IPS-18a (cell line): ENCODE measurements around the gene PTPA.
"Not testable (repeated sequence)": the region's sequence is repeated elsewhere in the genome, so short reads cannot be mapped to it uniquely, and the experiment has no call there.

Experiments used
- H3K27ac ChIP-seq: one replicate; pipeline ENCODE4 v1.5.1; 2013; ENCODE audit warnings: low read length
- H3K27me3 ChIP-seq: one replicate; pipeline ENCODE4 v1.6.1; 2013; ENCODE audit warnings: mild to moderate bottlenecking, low read length; ENCODE audit not compliant: control insufficient read depth, insufficient read depth
- H3K36me3 ChIP-seq: one replicate; pipeline ENCODE4 v1.6.1; 2013; ENCODE audit warnings: low read depth, low read length; ENCODE audit not compliant: control insufficient read depth
- H3K4me1 ChIP-seq: one replicate; pipeline ENCODE4 v1.6.1; 2013; ENCODE audit warnings: low read depth, low read length; ENCODE audit not compliant: control insufficient read depth
- H3K4me3 ChIP-seq: one replicate; pipeline ENCODE4 v1.5.1; 2013; ENCODE audit warnings: low read length
- H3K9ac ChIP-seq: one replicate; pipeline ENCODE4 v1.6.1; 2013; ENCODE audit warnings: mild to moderate bottlenecking, low read length, moderate library complexity
- H3K9me3 ChIP-seq: one replicate; pipeline ENCODE4 v1.6.1; 2013; ENCODE audit warnings: low read depth, low read length; ENCODE audit not compliant: control insufficient read depth

Gene PTPA

GRCh38 chr9:129151469-129151868 lies 40.3 kb downstream of the PTPA start:
- no peaks in the 10 kb centered on the region for H3K9me3 ChIP-seq
- no peak overlapping the region for H3K4me3 ChIP-seq
- no peak overlapping the region for H3K9ac ChIP-seq
- H3K36me3 ChIP-seq: peaks cover 18% of the 10 kb centered on the region
- H3K27me3 ChIP-seq: no peaks in the 10 kb centered on the region
- H3K27ac ChIP-seq: no peak overlapping the region
- H3K4me1 ChIP-seq: peaks cover under 1% of the 10 kb centered on the region

DNA sequence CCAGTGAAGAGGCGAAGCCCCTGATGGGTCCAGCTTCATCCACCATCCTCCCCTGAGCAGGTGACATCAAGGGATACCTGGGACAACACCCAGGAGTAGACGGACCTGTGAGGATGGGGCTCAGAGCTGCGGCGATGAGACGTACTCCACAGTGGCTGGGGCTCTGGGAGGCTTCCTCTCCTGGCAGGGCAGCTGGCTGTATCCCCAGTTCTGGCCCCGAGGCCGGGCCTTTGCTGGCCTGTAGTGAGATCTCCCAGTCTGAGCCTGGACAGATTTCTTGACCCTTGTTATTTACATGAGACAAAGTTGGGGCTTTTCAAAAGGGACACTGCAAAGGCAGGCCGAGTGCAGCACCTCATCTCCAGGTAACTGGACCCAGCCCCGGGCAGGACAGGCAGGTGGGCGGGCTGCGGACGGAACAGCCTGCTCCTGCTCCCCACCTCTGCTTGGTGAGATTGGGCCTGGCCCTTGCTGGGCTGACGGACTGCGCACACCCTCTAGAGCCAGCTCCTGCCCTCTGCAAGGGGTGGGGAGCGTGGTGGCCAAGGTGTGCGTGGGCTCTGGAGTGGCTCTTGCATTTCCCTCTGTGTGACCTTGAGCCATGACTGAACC lies 43.8 kb downstream of the PTPA start:
- Histone ChIP-seq H3K27me3 (no peaks in the 10 kb centered on the region), H3K27ac (no peak overlapping the region)

GRCh38 chr9:129156163-129156562 lies 44.9 kb downstream of the PTPA start:
- Histone ChIP-seq H3K9ac (no peak overlapping the region), H3K9me3 (no peaks in the 10 kb centered on the region), H3K4me1 (no peaks in the 10 kb centered on the region), H3K4me3 (no peak overlapping the region), H3K36me3 (peaks cover 4% of the 10 kb centered on the region), H3K27ac (no peak overlapping the region), H3K27me3 (no peaks in the 10 kb centered on the region)

More for the DNA sequence above, 43.8 kb downstream of the PTPA start:
- no peaks in the 10 kb centered on the region for H3K4me1 ChIP-seq
- H3K9ac ChIP-seq: no peak overlapping the region
- no peaks in the 10 kb centered on the region for H3K9me3 ChIP-seq
- no peak overlapping the region for H3K4me3 ChIP-seq
- peaks cover 4% of the 10 kb centered on the region for H3K36me3 ChIP-seq

GRCh38 chr9:129160712-129161533 lies 49.7 kb downstream of the PTPA start:
- Histone ChIP-seq H3K9me3 (no peaks in the 10 kb centered on the region), H3K4me1 (no peaks in the 10 kb centered on the region), H3K27me3 (no peaks in the 10 kb centered on the region), H3K9ac (no peak overlapping the region), H3K4me3 (no peak overlapping the region), H3K36me3 (no peaks in the 10 kb centered on the region), H3K27ac (no peak overlapping the region)

GRCh38 chr9:129161534-129161837 lies 50.3 kb downstream of the PTPA start:
- Histone ChIP-seq H3K4me1 (no peaks in the 10 kb centered on the region), H3K27ac (no peak overlapping the region), H3K27me3 (no peaks in the 10 kb centered on the region), H3K4me3 (no peak overlapping the region), H3K36me3 (no peaks in the 10 kb centered on the region), H3K9me3 (no peaks in the 10 kb centered on the region), H3K9ac (no peak overlapping the region)

DNA sequence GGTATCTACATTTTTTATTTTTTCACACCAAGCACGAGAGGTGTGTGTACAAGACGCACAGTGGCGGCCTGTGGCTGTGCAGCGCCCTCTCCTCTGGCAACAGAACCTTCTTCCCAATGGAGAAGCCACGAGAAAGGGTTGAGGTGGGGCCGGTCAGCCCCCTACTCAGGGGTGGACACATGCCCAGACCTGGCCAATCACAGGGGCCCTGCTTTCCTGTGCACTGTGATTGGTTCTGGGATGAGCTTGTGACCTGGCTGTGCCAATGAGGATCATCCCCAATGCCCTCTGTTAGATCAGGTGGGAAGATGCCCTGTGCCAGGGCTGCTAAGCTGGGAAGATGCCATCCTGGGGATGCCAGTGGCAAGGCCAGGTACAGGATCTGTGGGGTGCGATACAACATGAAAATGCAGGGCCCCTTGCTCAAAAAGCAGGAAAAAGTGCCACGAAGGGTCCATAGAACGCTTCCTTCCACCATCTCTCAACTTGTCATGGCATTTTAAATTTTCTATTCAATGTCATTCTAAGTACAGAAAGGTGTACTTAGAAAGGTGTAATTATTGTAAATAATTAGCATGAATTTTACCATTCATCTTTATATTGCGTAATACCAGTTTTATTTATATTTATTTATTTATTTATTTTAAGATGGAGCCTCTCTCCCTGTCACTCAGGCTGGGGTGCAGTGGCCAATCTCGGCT lies 51.4 kb downstream of the PTPA start:
- no peak overlapping the region for H3K9ac ChIP-seq
- no peak overlapping the region for H3K27ac ChIP-seq
- no peaks in the 10 kb centered on the region for H3K27me3 ChIP-seq
- H3K4me3 ChIP-seq: no peak overlapping the region
- peaks cover 3% of the 10 kb centered on the region for H3K4me1 ChIP-seq
- no peaks in the 10 kb centered on the region for H3K9me3 ChIP-seq
- no peaks in the 10 kb centered on the region for H3K36me3 ChIP-seq

DNA sequence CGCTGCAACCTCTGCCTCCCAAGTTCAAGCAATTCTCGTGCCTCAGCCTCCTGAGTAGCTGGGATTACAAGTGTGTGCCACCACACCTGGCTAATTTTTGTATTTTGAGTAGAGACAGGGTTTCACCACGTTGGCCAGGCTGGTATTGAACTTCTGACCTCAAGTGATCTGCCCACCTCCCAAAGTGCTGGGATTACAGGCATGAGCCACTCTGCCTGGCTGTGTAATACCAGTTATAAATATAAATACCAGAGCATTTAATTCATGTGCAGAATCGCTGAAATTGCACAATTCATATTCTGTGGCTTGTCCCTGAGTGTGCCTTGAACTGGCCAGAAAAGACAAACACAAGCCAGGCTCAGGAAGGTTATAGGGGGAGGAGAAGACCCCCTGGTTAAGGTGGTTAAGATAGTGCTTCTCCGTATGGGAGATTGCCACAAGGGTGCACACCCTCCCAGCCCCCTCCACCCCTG lies 52.0 kb downstream of the PTPA start:
- not testable (repeated sequence) for H3K9me3 ChIP-seq, H3K9ac ChIP-seq, H3K36me3 ChIP-seq, H3K4me1 ChIP-seq, H3K27ac ChIP-seq, H3K27me3 ChIP-seq, H3K4me3 ChIP-seq

- Histone ChIP-seq H3K27ac (no peak overlapping the region), H3K4me3 (no peak overlapping the region), H3K9ac (no peak overlapping the region), H3K27me3 (no peaks in the 10 kb centered on the region), H3K4me1 (peaks cover 13% of the 10 kb centered on the region), H3K36me3 (no peaks in the 10 kb centered on the region), H3K9me3 (no peaks in the 10 kb centered on the region)
These were observed 52.5 kb downstream of the PTPA start for GRCh38 chr9:129163753-129164152.

DNA sequence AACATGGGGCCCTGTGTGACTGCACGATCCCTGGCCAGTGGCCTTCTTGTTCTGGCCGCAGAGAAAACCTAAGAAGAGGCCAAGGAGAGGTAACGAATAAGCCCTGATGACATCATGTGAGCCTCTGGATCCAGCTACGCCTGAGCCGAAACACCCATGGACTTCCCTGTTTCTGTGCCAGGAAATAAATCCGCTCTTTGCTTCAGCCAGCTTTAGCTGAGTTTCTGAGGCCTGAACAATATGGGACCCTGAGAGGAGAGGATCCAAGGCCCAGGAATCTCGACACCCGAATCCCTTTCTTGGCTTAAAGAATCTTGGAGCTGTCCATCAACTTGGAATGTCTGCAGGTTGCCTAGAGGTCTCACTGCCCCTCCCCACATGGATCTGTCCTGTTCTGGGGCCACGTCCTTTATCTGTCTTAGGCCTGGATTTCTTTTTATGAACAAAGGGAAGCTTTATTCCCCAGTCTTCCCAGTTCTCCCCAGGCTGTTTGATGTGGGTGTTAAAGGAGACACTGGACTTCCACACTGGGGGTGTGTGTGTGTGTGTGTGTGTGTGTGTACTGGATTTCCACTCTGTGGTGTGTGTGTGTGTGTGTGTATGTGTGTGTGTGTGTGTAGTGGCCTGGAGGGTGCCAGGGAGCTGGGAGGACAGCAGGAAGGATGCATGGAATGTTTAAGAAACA lies 53.2 kb downstream of the PTPA start:
- Histone ChIP-seq H3K27me3 (no peaks in the 10 kb centered on the region), H3K36me3 (no peaks in the 10 kb centered on the region), H3K9ac (no peak overlapping the region), H3K4me3 (no peak overlapping the region), H3K9me3 (no peaks in the 10 kb centered on the region), H3K4me1 (peaks cover 13% of the 10 kb centered on the region), H3K27ac (no peak overlapping the region)

DNA sequence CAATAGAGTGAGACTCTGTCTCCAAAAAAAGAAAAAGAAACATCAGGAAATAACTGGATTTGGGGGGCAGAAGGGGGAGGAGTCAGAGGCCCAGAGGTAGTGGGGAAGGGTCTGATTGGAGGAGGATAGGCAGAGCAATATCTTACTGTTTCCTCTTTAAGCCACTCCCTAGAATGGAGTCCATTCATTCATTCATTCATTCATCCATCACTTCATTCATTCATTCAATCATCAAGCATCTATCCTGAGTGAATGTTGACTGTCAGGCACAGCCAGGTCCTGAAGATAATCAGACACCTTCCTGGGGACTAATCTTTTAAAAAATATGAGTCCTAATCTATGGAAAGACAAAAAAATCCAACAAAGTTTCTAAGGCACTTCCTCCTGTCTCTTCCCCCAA lies 54.0 kb downstream of the PTPA start:
- no peaks in the 10 kb centered on the region for H3K9me3 ChIP-seq
- no peak overlapping the region for H3K27ac ChIP-seq
- H3K36me3 ChIP-seq: no peaks in the 10 kb centered on the region
- no peak overlapping the region for H3K4me3 ChIP-seq
- H3K9ac ChIP-seq: no peak overlapping the region
- H3K27me3 ChIP-seq: peaks cover 3% of the 10 kb centered on the region
- peaks cover 13% of the 10 kb centered on the region for H3K4me1 ChIP-seq
